ENCODE data around the gene SMYD3. TPM values are rescaled to one million over a fixed set of nuclear protein-coding genes. Genes with fewer than 3 reads are reported as not detected.

Gene SMYD3
- total RNA-seq, 1 experiment from 2014 or later: 25.5 TPM

- H3K14ac ChIP-seq (ENCODE audit: insufficient read depth, low read length): no peak overlapping the region
- H2BK15ac ChIP-seq (ENCODE audit: low read depth, low read length): no peak overlapping the region
- H2BK12ac ChIP-seq (ENCODE audit: insufficient read length, low read depth, low read length): no peak overlapping the region
- no peaks in the 10 kb centered on the region for H4K20me1 ChIP-seq (ENCODE audit: control insufficient read depth, insufficient read depth, insufficient read length)
- no peak overlapping the region for H2AFZ ChIP-seq (ENCODE audit: low read length)
- no peak overlapping the region for H2AK5ac ChIP-seq (ENCODE audit: insufficient read length, low read length)
- H2BK120ac ChIP-seq (ENCODE audit: low read depth, low read length, poor library complexity, severe bottlenecking): no peak overlapping the region
- H3K4me1 Mint-ChIP-seq: no peaks in the 10 kb centered on the region
- H3T11ph ChIP-seq (ENCODE audit: low read length): no peak overlapping the region
- no peaks in the 10 kb centered on the region for H3K79me1 ChIP-seq (ENCODE audit: insufficient read depth, low read depth, low read length, poor library complexity, severe bottlenecking)
- no peaks in the 10 kb centered on the region for H3K9me3 ChIP-seq (ENCODE audit: control insufficient read depth, low read depth, low read length)
- no peak overlapping the region for H3K4ac ChIP-seq (ENCODE audit: low read depth, low read length)
- H3K23ac ChIP-seq (ENCODE audit: insufficient read length, low read depth, low read length): no peak overlapping the region
- no peak for DNase-seq
- H3K23me2 ChIP-seq (ENCODE audit: insufficient read length, low read depth, low read length, poor library complexity, severe bottlenecking): no peaks in the 10 kb centered on the region
- no peaks in the 10 kb centered on the region for H3K27me3 Mint-ChIP-seq (ENCODE audit: low read depth)
- no peak overlapping the region for H3K4me3 Mint-ChIP-seq
- no peaks in the 10 kb centered on the region for H3K27me3 ChIP-seq (ENCODE audit: insufficient read depth, low read length)
- no peaks in the 10 kb centered on the region for H3K79me2 ChIP-seq (ENCODE audit: insufficient read depth, low read length)
- no peaks in the 10 kb centered on the region for H3K36me3 Mint-ChIP-seq (ENCODE audit: insufficient read depth in 1 of 3, low read depth in 3 of 3)
- H3K27ac ChIP-seq (ENCODE audit: insufficient read length, low read depth, low read length): no peak overlapping the region
- no peaks in the 10 kb centered on the region for H3K4me1 ChIP-seq (ENCODE audit: insufficient read depth, low read length)
- no peak overlapping the region for H4K8ac ChIP-seq (replicated peaks; ENCODE audit: insufficient read length, low read depth, low read length)
- WGBS (ENCODE audit: extremely low coverage, insufficient read length, low lambda C conversion rate): no CpG with 5 or more reads among the region's 1 CpG
- TF ChIP-seq CTCF (conservative IDR thresholded peaks at IDR 0.05): no peak
- no peak overlapping the region for H3K4me2 ChIP-seq (ENCODE audit: insufficient read depth, insufficient read length, low read length)
- H3K9me3 Mint-ChIP-seq: no peaks in the 10 kb centered on the region
- no peak overlapping the region for H4K91ac ChIP-seq (ENCODE audit: insufficient read length, low read depth, low read length)
- H2BK20ac ChIP-seq (ENCODE audit: low read depth, low read length, poor library complexity, severe bottlenecking): no peak overlapping the region
- no peak overlapping the region for H3K18ac ChIP-seq (ENCODE audit: insufficient read length, low read depth, low read length)
- H3K56ac ChIP-seq (ENCODE audit: insufficient read length, low read depth, low read length): no peak overlapping the region
- H3K9ac ChIP-seq (ENCODE audit: extremely low read depth, insufficient read length, low read length): no peak overlapping the region
- H3K27ac Mint-ChIP-seq: no peak overlapping the region
- no peak overlapping the region for H2BK5ac ChIP-seq (ENCODE audit: insufficient read length, low read length)
- H4K5ac ChIP-seq (ENCODE audit: insufficient read length, low read depth, low read length): no peak overlapping the region
Observed at GRCh38 chr1:246184503-246184902, 322.6 kb downstream of the SMYD3 start.

Data from H9 (cell line).